HCT116 (cell line): Measurements from ENCODE around the gene ANXA3. TPM values are rescaled to one million over a fixed set of nuclear protein-coding genes. Genes with fewer than 3 reads are reported as not detected.

ENCODE experiments used
- ATAC-seq: fragments of 200-7000 bp; cut with Tn5 transposase; 2 replicates; pipeline ENCODE4 v1.9.1; 2020; ENCODE audit warnings: mild to moderate bottlenecking, moderate library complexity
- BruUV-seq: library from RNA; stranded (reverse); fragments of 400-500 nt; replicated peaks from 2 replicates; lab custom pipeline; 2021; lab: Mats Ljungman, UMichigan
- CTCF ChIA-PET: fragments of 300-600 bp; sonication (Branson Sonifier 250); formaldehyde crosslinking; loops from one replicate; lab custom pipeline; 2021; ENCODE audit warnings: antibody characterized with exemption; lab: Charles Lee
- POLR2A ChIA-PET: fragments of 300-600, 350-600 bp; sonication (Branson Sonifier 250); formaldehyde crosslinking; loops from one replicate; lab custom pipeline; 2021; ENCODE audit warnings: antibody characterized with exemption; lab: Charles Lee
- RAD21 ChIA-PET, 2 experiments: fragments of 300-600 bp; sonication (Branson Sonifier 250); formaldehyde crosslinking; loops; one replicate each; lab custom pipeline; 2023; ENCODE audit warnings: low total read pairs in 2 of 2; ENCODE audit not compliant: uncharacterized antibody in 2 of 2, unreplicated experiment in 2 of 2, low non-redundant PET in 1 of 2; lab: Charles Lee
- DNase-seq: peaks from one replicate; pipeline ENCODE4 v3.0.0-alpha.2; 2010; ENCODE audit warnings: low read depth, low spot score
- H2AFZ ChIP-seq: fragments of 200-600 bp; shearing (Covaris generic), sonication (generic); 2 replicates; pipeline ENCODE4 v1.6.1; 2017; ENCODE audit warnings: low read depth, mixed run types, mixed read lengths, antibody characterized with exemption, low read length; ENCODE audit not compliant: poor library complexity, severe bottlenecking
- H3K27ac ChIP-seq: 2 replicates; pipeline ENCODE4 v1.5.1; 2012; ENCODE audit warnings: low read depth, low read length
- H3K27me3 ChIP-seq: fragments of 200-600 bp; sonication (generic); 2 replicates; pipeline ENCODE4 v1.6.1; 2016; ENCODE audit warnings: mixed run types, low read length, mixed read lengths; ENCODE audit not compliant: insufficient read depth
- H3K36me3 ChIP-seq, 2 experiments: fragments of 200-500 bp in 1 of 2; fragments of 200-600 bp in 1 of 2; sonication (Bioruptor generic) in 1 of 2; sonication (generic) in 1 of 2; 2 replicates each; pipeline versions ENCODE4 v1.5.1 to v1.6.1; 2014 to 2016; ENCODE audit warnings: low read length in 2 of 2, inconsistent platforms in 1 of 2, mixed read lengths in 1 of 2, mixed run types in 1 of 2; ENCODE audit not compliant: insufficient read depth in 2 of 2, control insufficient read depth in 1 of 2
- H3K4me1 ChIP-seq, 2 experiments: fragments of 200-600 bp in 1 of 2; sonication (generic) in 1 of 2; 2 replicates each; pipeline versions ENCODE4 v1.5.1 to v1.6.1; 2012 to 2017; ENCODE audit warnings: low read length in 2 of 2, inconsistent platforms in 1 of 2, mild to moderate bottlenecking in 1 of 2, mixed read lengths in 1 of 2, mixed run types in 1 of 2, moderate library complexity in 1 of 2; ENCODE audit not compliant: insufficient read depth in 2 of 2, control insufficient read depth in 1 of 2
- H3K4me2 ChIP-seq: fragments of 200-600 bp; sonication (generic); 2 replicates; pipeline ENCODE4 v1.6.1; 2017; ENCODE audit warnings: mixed run types, low read length, mixed read lengths
- H3K4me3 ChIP-seq, 2 experiments: fragments of 200-600 bp in 1 of 2; sonication (generic) in 1 of 2; replicated peaks in 1 of 2; 2 replicates each; pipeline ENCODE4 v1.5.1; 2011 to 2016; ENCODE audit warnings: low read length in 2 of 2, control low read depth in 1 of 2, low read depth in 1 of 2, mild to moderate bottlenecking in 1 of 2, mixed read lengths in 1 of 2, mixed run types in 1 of 2
- H3K79me2 ChIP-seq: fragments of 200-600 bp; sonication (generic); 2 replicates; pipeline ENCODE4 v1.6.1; 2017; ENCODE audit warnings: mild to moderate bottlenecking, mixed run types, low read length, moderate library complexity, mixed read lengths; ENCODE audit not compliant: insufficient read depth
- H3K9ac ChIP-seq: fragments of 200-600 bp; sonication (generic); 2 replicates; pipeline ENCODE4 v1.6.1; 2016; ENCODE audit warnings: low read length, mixed read lengths
- H3K9me2 ChIP-seq: fragments of 200-600 bp; sonication (generic), shearing (Covaris generic); 2 replicates; pipeline ENCODE4 v1.6.1; 2017; ENCODE audit warnings: mixed run types, mild to moderate bottlenecking, moderate library complexity; ENCODE audit not compliant: insufficient read depth
- H3K9me3 ChIP-seq, 2 experiments: fragments of 200-500 bp in 1 of 2; fragments of 200-600 bp in 1 of 2; sonication (Bioruptor generic) in 1 of 2; sonication (generic) in 1 of 2; 2 replicates each; pipeline ENCODE4 v1.6.1; 2014 to 2017; ENCODE audit warnings: low read length in 2 of 2, mixed read lengths in 2 of 2, inconsistent platforms in 1 of 2, low read depth in 1 of 2, mild to moderate bottlenecking in 1 of 2, mixed run types in 1 of 2, moderate library complexity in 1 of 2; ENCODE audit not compliant: control insufficient read depth in 1 of 2, insufficient read depth in 1 of 2
- H4K20me1 ChIP-seq: fragments of 200-600 bp; sonication (generic), shearing (Covaris generic); 2 replicates; pipeline ENCODE4 v1.6.1; 2017; ENCODE audit warnings: mixed run types, mild to moderate bottlenecking, moderate library complexity; ENCODE audit not compliant: insufficient read depth
- ATF3 ChIP-seq: IDR thresholded peaks from 2 replicates; pipeline ENCODE4 v1.6.1; 2012
- CEBPB ChIP-seq: IDR thresholded peaks from 2 replicates; pipeline ENCODE4 v1.6.1; 2012; ENCODE audit warnings: low read depth
- FOSL1 ChIP-seq: IDR thresholded peaks from 2 replicates; pipeline ENCODE4 v1.6.1; 2012; ENCODE audit warnings: low read depth
- JUND ChIP-seq: IDR thresholded peaks from 2 replicates; pipeline ENCODE4 v1.6.1; 2012
- SIN3A ChIP-seq: IDR thresholded peaks from 2 replicates; pipeline ENCODE4 v1.6.1; 2012; ENCODE audit warnings: low read depth
- ZFX ChIP-seq: fragments of 450-650 bp; IDR thresholded peaks from 2 replicates; pipeline ENCODE4 v1.6.1; 2017
- intact Hi-C: fragments of 100-400 bp; cut with micrococcal nuclease; formaldehyde crosslinking; loops from 2 replicates; pipeline ENCODE4 v1.10.0; 2022
- total RNA-seq: library from RNA; stranded (reverse); gene quantifications from one replicate; pipeline ENCODE4 v1.2.1, GENCODE V29; 2021; ENCODE audit not compliant: unreplicated experiment

The ANXA3 gene
- total RNA-seq, 1 experiment from 2014 or later = 158 TPM

GRCh38 chr4:78534286-78534955 lies 17.1 kb upstream of the ANXA3 start (continued):
- TF ChIP-seq SIN3A = peak; percentile 14; the same call in 1 of the 2 replicates
- TF ChIP-seq FOSL1 = peak; percentile 70
- TF ChIP-seq ATF3 = no peak
- TF ChIP-seq ZFX = no peak
- TF ChIP-seq, all 23 proteins: peak for 6

GRCh38 chr4:78542373-78542772 lies 9.2 kb upstream of the ANXA3 start:
- Histone ChIP-seq H3K4me3 (no peak overlapping the region), H3K9me2 (no peaks in the 10 kb centered on the region), H3K9me3 (no peaks in the 10 kb centered on the region)
- no TSS peak for BruUV-seq
- ChIA-PET POLR2A (interaction anchor here (1.9 kb wide), 1 partner anchor 11 kb away, joined by 4 read pairs; no protein-coding TSS in a partner anchor), RAD21 (no interaction called here)
- ATAC-seq = no peak
- 0 out of 2 replicates have a peak, but pooled peaks have one; percentile 34 for TF ChIP-seq CEBPB
- TF ChIP-seq JUND = no peak
- TF ChIP-seq, all 23 proteins: peak for 1
- no peak for DNase-seq
- H3K4me1 ChIP-seq = peaks cover 42 to 48% of the 10 kb centered on the region in 2 experiments
- H3K4me2 ChIP-seq = peak overlapping the region; percentile 64; the same call in 1 of the 2 replicates
- H3K9ac ChIP-seq = peak overlapping the region; percentile 56; the same call in 1 of the 2 replicates
- H4K20me1 ChIP-seq = no peaks in the 10 kb centered on the region
- H3K27ac ChIP-seq = peak overlapping the region; percentile 80
- H3K79me2 ChIP-seq = no peaks in the 10 kb centered on the region
- no peaks in the 10 kb centered on the region for H3K27me3 ChIP-seq
- intact Hi-C loops = no loop called here
- no peak overlapping the region for H2AFZ ChIP-seq
- H3K36me3 ChIP-seq = peaks cover 0 to 5% of the 10 kb centered on the region in 2 experiments; a peak in 1 of 4 replicates
- CTCF ChIA-PET = no interaction called here
